Peyer's patch (tissue), 4 donors: Measurements from ENCODE around the gene B3GNT2. TPM values are rescaled to one million over a fixed set of nuclear protein-coding genes. Genes with fewer than 3 reads are reported as not detected.
A peak's percentile ranks its signal among the peaks of the same experiment; 100 is the strongest.

ENCODE experiments used
- DNase-seq, 3 donors: peaks; one replicate each; pipeline ENCODE4 v3.0.0-alpha.2; 2017 to 2019
- H3K27ac ChIP-seq, 4 donors: fragments of 200-600 bp; sonication (generic); one replicate each; pipeline ENCODE4 v1.5.1; 2016 to 2019
- H3K27me3 ChIP-seq, 2 donors: fragments of 200-600 bp; sonication (generic); one replicate each; pipeline ENCODE4 v1.5.1; 2019
- H3K36me3 ChIP-seq, 3 donors: fragments of 200-600 bp; sonication (generic); one replicate each; pipeline ENCODE4 v1.5.1; 2016 to 2019
- H3K4me1 ChIP-seq, 4 donors: fragments of 200-600 bp; sonication (generic); one replicate each; pipeline ENCODE4 v1.5.1; 2016 to 2019
- H3K4me3 ChIP-seq, 4 donors: fragments of 200-600 bp; sonication (generic); 1 replicate in 3 of 4; 2 replicates in 1 of 4; pipeline ENCODE4 v1.5.1; 2016 to 2019; ENCODE audit warnings: mild to moderate bottlenecking in 1 of 4
- H3K9me3 ChIP-seq, 4 donors: fragments of 200-600 bp; sonication (generic); one replicate each; pipeline ENCODE4 v1.5.1; 2016 to 2019; ENCODE audit warnings: mild to moderate bottlenecking in 1 of 4
- CTCF ChIP-seq, 6 experiments: fragments of 450-650 bp in 4 of 6; fragments of 200-600 bp in 2 of 6; sonication (generic) in 1 of 6; IDR thresholded peaks; one replicate each; pipeline ENCODE4 v1.5.1; 2017 to 2019; ENCODE audit warnings: antibody characterized with exemption in 6 of 6, mild to moderate bottlenecking in 3 of 6, moderate library complexity in 1 of 6
- POLR2A ChIP-seq, 2 donors: fragments of 450-650 bp; IDR thresholded peaks; one replicate each; pipeline ENCODE4 v1.5.1; 2017; ENCODE audit warnings: antibody characterized with exemption in 2 of 2, mild to moderate bottlenecking in 2 of 2, moderate library complexity in 2 of 2
- total RNA-seq, 4 donors: library from RNA; depleted of rRNA; stranded (reverse); fragments of >200 nt; gene quantifications; one replicate each; pipeline ENCODE4 v1.1.0, GENCODE V29; 2016

B3GNT2 gene
- total RNA-seq, 4 donors from 2014 or later, result 5.8 to 25.6 (median 18.7) TPM

DNA sequence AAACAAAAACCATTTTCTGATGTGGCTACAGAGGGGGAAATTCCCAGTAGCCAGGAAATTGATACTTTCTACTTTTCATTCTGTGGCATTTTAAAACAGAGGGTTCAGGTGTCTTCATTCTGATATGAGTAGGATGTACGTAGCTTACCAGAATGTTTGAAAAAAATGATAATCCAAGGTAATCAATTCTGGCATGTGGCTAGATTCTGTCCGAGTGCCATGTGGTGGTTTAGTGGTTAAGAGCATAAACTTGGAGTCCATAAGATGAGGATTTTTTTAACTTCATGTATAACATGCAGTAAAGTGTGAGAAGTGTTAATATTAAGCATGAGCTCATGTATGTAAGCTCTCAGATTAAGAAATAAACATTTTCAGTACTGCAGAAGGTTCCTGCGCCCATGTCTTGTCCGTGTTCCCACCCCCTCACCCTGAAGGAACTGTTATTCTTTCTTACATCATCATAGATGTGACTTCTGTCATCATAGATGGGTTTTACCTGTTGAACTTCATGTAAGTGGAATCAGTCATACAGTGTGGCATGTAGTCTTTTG is 4.5 kb downstream of the B3GNT2 start:
- Histone ChIP-seq H3K27ac (peak overlapping the region in 1 of 4 donors; percentile 11), H3K4me3 (no peak overlapping the region), H3K4me1 (peaks cover 0 to 34% (median 13%) of the 10 kb centered on the region in 4 donors), H3K9me3 (no peaks in the 10 kb centered on the region), H3K27me3 (no peaks in the 10 kb centered on the region), H3K36me3 (no peaks in the 10 kb centered on the region)
- TF ChIP-seq POLR2A (IDR thresholded peaks at IDR 0.05) (no peak), CTCF (IDR thresholded peaks at IDR 0.05) (no peak)
- no peak for DNase-seq

GRCh38 chr2:62200868-62201267 is 5.0 kb downstream of the B3GNT2 start:
- Histone ChIP-seq H3K4me1 (peaks cover 0 to 32% (median 13%) of the 10 kb centered on the region in 4 donors), H3K4me3 (no peak overlapping the region), H3K36me3 (no peaks in the 10 kb centered on the region), H3K9me3 (no peaks in the 10 kb centered on the region), H3K27ac (no peak overlapping the region), H3K27me3 (no peaks in the 10 kb centered on the region)
- no peak for TF ChIP-seq POLR2A (IDR thresholded peaks at IDR 0.05)
- TF ChIP-seq CTCF (IDR thresholded peaks at IDR 0.05), result no peak
- no peak for DNase-seq

DNA sequence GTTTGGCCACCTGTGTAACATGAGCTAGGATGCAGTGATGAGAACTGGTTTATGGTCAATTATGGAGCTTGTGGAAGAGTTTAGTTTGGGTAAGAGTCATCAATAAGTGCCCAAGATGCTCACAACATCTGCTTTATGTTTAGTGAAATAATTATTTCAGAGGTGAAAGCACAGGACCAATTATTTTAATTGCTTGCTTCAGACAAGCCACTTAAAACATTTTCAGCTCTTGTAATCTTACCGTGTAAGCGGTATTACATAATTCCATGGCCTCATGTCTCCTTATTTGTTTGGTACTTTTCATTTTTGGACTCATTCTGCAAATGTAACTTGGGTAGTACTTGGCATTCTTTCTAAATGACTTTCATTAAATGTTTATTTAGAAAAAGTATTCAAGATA is 5.4 kb downstream of the B3GNT2 start:
- no peaks in the 10 kb centered on the region for H3K9me3 ChIP-seq
- no peaks in the 10 kb centered on the region for H3K36me3 ChIP-seq
- H3K4me1 ChIP-seq, result peaks cover 0 to 35% (median 13%) of the 10 kb centered on the region in 4 donors
- no peak overlapping the region for H3K4me3 ChIP-seq
- H3K27ac ChIP-seq, result no peak overlapping the region
- H3K27me3 ChIP-seq, result no peaks in the 10 kb centered on the region
- no peak for DNase-seq
- TF ChIP-seq POLR2A (IDR thresholded peaks at IDR 0.05) (no peak), CTCF (IDR thresholded peaks at IDR 0.05) (no peak)

DNA sequence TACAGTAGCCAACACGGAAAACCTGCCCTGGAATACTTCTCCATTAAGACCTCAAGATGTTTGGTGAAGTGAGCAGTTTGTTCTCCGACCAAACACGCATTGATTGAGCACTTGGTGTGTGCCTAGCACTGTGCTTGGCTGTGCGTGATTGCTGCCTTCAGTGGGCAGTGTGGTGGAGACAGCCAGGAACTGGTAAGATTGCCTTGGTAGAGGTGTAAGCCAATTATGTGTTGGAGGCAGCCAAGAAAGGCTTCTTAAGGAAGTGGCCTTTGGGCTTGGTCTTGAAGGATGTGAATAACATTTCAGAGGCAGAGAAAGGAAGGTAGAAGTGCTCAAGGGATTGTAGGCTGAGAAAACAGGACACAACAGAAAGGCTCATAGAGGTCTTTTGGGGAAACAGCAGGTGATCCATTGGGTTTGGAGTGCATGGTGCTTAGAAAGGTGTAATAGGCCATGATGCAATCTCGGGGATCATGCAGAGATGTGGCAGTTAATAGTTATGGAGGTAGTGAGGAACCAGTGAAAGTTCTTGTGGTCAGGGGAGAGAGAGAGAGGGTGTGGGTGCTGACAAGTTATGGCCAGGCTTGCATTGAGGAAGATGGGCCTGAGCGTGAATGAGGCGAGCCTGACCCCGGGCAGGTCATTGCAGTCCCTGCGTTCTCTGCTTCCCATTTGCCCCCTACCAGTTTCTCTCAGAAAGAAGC is 6.3 kb downstream of the B3GNT2 start:
- no peaks in the 10 kb centered on the region for H3K36me3 ChIP-seq

DNA sequence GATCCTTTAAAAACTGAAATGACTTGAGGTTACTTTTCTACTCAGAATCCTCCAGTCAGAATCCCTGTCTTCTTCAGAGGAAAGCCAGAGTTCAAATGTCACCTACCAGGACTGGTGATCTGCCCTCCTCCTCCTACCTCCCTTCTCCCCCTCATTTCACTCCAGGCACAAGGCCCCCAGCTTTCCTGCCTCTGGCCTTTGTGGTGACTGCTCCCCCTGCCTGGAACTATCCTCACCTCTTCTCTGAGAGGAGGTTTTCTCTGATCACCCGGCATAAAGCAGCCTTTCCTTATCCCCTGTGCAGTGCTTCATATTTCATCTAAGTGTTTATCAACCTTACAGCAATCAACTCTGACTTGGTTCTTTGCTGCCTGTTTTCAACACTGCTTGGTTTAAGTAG is 6.8 kb downstream of the B3GNT2 start:
- no peaks in the 10 kb centered on the region for H3K27me3 ChIP-seq
- no peaks in the 10 kb centered on the region for H3K9me3 ChIP-seq
- no peaks in the 10 kb centered on the region for H3K36me3 ChIP-seq
- no peak for TF ChIP-seq POLR2A (IDR thresholded peaks at IDR 0.05)
- TF ChIP-seq CTCF (IDR thresholded peaks at IDR 0.05), result no peak
- DNase-seq, result no peak
- H3K4me1 ChIP-seq, result peaks cover 0 to 41% (median 13%) of the 10 kb centered on the region in 4 donors
- H3K27ac ChIP-seq, result no peak overlapping the region
- H3K4me3 ChIP-seq, result no peak overlapping the region

More for the DNA sequence above, 6.3 kb downstream of the B3GNT2 start:
- no peaks in the 10 kb centered on the region for H3K27me3 ChIP-seq
- TF ChIP-seq POLR2A (IDR thresholded peaks at IDR 0.05) (no peak), CTCF (IDR thresholded peaks at IDR 0.05) (no peak)
- H3K27ac ChIP-seq, result no peak overlapping the region
- H3K4me1 ChIP-seq, result peaks cover 0 to 37% (median 13%) of the 10 kb centered on the region in 4 donors
- no peaks in the 10 kb centered on the region for H3K9me3 ChIP-seq
- no peak overlapping the region for H3K4me3 ChIP-seq
- no peak for DNase-seq
